Choroid plexus epithelial cell (primary cell): ENCODE results near the gene DNAH3.
A peak's percentile ranks its signal among the peaks of the same experiment; 100 is the strongest.
"Not testable (repeated sequence)": the region's sequence is repeated elsewhere in the genome, so short reads cannot be mapped to it uniquely, and the experiment has no call there.

Source experiments
- DNase-seq: peaks from one replicate; pipeline ENCODE4 v3.0.0-alpha.2; 2010; ENCODE audit warnings: low read depth
- H3K4me3 ChIP-seq: 2 replicates; pipeline ENCODE4 v1.5.1; 2011; ENCODE audit warnings: low read depth, mild to moderate bottlenecking, control low read depth, low read length, moderate library complexity
- TF ChIP-seq, protein P1 (sequence below): conservative IDR thresholded peaks from 2 replicates; pipeline ENCODE4 v1.5.1; 2011; ENCODE audit warnings: low read depth, mild to moderate bottlenecking, control low read depth, inconsistent platforms, low read length, moderate library complexity

The DNAH3 gene, protein sequence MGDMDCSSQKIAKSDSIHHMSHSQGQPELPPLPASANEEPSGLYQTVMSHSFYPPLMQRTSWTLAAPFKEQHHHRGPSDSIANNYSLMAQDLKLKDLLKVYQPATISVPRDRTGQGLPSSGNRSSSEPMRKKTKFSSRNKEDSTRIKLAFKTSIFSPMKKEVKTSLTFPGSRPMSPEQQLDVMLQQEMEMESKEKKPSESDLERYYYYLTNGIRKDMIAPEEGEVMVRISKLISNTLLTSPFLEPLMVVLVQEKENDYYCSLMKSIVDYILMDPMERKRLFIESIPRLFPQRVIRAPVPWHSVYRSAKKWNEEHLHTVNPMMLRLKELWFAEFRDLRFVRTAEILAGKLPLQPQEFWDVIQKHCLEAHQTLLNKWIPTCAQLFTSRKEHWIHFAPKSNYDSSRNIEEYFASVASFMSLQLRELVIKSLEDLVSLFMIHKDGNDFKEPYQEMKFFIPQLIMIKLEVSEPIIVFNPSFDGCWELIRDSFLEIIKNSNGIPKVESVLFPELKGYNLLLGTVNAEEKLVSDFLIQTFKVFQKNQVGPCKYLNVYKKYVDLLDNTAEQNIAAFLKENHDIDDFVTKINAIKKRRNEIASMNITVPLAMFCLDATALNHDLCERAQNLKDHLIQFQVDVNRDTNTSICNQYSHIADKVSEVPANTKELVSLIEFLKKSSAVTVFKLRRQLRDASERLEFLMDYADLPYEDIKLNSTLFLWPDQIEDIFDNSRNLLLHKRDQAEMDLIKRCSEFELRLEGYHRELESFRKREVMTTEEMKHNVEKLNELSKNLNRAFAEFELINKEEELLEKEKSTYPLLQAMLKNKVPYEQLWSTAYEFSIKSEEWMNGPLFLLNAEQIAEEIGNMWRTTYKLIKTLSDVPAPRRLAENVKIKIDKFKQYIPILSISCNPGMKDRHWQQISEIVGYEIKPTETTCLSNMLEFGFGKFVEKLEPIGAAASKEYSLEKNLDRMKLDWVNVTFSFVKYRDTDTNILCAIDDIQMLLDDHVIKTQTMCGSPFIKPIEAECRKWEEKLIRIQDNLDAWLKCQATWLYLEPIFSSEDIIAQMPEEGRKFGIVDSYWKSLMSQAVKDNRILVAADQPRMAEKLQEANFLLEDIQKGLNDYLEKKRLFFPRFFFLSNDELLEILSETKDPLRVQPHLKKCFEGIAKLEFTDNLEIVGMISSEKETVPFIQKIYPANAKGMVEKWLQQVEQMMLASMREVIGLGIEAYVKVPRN (N-terminal part only)

DNA sequence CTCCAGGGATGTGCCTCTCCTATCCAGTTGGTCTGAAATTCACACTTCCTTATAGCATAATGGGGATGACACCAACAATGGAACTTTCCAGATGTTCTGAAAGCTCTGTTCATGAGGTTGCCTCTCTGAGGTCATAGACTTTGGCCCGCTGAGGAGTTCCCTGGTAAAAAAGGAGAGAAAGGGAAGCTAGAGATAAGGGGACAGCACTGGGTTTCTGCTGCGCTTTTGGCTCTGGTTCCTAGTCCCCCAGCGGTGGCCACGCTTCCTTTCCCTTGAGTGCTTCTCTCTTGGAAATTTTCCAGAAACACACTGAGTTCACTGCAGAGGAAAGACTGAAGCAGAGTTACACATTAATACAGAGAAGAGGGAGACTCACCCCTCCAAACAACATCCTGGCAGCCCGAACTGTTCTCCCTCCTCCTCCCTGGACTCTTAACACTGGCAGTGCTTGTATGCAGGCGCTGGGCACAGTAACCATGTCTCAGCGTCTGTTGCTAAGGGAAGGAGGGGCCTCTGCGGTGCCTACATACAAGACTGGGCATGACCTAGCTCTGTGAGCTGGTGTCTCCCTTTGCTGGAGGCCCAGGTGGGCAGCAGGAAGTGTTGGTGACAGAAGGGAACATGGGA, at the start of gene DNAH3:
Gene DNAH3 (minus strand): TSS at position 472 of the 627 bp plus-strand sequence. CDS start 527 bp downstream, outside the sequence.
- peak; percentile 35 for DNase-seq
- TF ChIP-seq, protein P1, sequence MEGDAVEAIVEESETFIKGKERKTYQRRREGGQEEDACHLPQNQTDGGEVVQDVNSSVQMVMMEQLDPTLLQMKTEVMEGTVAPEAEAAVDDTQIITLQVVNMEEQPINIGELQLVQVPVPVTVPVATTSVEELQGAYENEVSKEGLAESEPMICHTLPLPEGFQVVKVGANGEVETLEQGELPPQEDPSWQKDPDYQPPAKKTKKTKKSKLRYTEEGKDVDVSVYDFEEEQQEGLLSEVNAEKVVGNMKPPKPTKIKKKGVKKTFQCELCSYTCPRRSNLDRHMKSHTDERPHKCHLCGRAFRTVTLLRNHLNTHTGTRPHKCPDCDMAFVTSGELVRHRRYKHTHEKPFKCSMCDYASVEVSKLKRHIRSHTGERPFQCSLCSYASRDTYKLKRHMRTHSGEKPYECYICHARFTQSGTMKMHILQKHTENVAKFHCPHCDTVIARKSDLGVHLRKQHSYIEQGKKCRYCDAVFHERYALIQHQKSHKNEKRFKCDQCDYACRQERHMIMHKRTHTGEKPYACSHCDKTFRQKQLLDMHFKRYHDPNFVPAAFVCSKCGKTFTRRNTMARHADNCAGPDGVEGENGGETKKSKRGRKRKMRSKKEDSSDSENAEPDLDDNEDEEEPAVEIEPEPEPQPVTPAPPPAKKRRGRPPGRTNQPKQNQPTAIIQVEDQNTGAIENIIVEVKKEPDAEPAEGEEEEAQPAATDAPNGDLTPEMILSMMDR, result no peak
- no peak within 1 kb of the TSS for H3K4me3 ChIP-seq

DNA sequence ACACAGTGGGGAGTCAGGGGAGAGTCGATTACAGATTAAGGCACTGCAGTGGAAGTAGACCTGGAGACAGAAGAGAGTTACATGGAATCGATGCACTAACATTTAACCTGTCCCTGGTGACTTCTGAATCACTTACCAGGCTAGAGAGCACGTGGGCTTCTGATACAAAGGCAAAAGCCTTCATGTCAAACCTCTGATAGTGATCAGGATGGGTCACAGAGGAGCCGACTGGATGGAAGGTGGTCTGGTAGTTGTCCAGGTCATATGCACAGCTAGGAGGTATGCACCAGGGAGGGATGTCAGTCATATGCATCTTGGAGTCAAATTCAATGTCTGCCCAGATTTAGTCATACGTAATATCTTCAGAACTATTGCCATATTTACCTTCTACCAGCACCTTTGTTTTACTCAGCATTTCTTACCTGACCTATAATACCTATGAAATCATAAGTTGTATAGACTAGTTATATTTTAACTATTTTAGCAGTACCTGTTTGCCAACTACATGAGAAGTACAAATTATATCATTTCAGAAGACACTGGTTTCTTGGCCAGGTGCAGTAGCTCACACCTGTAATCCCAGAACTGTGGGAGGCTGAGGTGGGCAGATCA, 49.1 kb upstream of the DNAH3 start:
- TF ChIP-seq, protein P1, result no peak
- no peak overlapping the region for H3K4me3 ChIP-seq
- DNase-seq, result no peak

DNA sequence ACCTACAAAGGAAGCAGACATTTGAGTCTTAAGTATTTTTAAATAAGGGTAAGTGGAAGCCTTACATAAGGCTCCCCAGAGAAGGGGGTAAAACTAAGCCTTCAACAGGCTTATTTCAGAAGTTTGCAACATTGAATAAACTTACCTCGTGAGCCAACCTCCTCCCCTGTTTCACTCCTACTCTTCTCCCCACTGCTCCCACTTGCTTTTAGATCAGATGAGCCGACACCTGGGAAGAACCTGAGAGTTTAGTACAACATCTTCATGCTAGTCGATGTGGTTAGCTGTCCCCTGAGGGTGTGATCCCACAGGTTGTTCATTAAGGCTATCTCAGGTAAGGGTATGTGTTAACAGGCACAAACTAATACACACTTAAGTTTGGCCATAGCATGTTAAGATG, 47.0 kb upstream of the DNAH3 start:
- TF ChIP-seq, protein P1, result no peak
- H3K4me3 ChIP-seq, result no peak overlapping the region
- DNase-seq, result no peak

DNA sequence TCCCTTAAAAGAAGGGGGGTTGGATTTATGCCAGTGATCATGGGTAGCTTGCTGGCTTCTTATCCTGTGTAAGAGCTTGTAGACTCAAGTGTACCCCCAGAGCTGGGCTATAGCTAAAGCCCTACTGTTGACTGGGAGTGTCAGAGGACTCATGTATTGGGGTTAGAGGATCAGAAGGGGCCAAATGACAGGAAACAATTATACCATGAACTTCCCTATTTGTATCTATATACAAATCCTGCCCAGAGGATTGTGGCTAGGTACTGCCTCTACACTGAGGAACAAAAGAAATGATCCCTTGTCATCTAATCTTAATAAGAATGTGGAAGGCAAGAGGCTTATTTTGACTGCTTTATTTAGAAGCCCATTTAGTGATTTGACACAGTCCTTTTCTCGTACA, 46.5 kb upstream of the DNAH3 start:
- TF ChIP-seq, protein P1, result no peak
- H3K4me3 ChIP-seq, result no peak overlapping the region
- no peak for DNase-seq

DNA sequence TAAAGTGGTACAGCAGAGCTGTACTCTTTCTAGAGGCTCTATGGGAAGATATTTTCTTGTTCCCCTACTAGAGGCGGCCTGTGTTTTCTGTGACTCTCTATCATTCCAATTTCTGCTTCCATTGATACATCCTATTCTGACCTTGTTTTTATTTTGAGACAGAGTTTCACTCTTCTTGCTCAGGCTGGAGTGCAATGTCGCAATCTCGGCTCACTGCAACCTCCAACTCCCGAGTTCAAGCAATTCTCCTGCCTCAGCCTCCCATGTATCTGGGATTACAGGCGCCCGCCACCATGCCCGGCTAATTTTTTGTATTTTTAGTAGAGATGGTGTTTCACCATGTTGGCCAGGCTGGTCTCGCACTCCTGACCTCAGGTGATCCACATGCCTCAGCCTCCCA, 44.7 kb upstream of the DNAH3 start:
- not testable (repeated sequence) for DNase-seq, H3K4me3 ChIP-seq

DNA sequence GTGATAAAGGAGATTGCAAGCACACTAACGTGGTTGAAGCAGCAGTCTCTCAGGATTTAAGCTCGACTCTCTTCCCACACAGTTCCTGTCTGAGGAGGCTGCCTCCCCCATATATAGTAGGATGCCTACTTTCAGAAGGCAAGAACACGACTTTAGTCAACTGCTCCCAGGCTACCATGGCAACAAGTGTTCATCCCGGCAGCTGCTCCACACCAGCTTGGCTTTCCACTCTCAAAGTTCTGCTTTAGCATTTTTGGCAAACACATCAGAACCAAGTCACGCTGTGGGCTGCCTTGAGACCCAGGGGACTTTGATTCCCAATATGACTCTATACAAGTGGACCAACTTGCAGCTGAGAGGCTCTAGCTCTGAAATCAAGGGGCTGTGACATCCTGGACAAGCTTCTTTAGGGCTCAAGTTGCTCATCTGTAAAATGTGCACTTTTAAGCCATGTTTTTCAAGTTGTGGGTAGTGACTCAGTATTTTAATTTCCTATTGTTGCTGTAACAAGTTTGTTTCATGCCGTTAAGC, 44.2 kb upstream of the DNAH3 start:
- TF ChIP-seq, protein P1, result no peak
- peak; percentile 10 for DNase-seq
- H3K4me3 ChIP-seq, result no peak overlapping the region
